ACHN (cell line): ENCODE measurements around the gene SYTL2.
A peak's percentile ranks its signal among the peaks of the same experiment; 100 is the strongest.

ENCODE experiments used
- DNase-seq: peaks from one replicate; pipeline ENCODE4 v3.0.0-alpha.2; 2015
- in situ Hi-C: cut with HindIII; loops from 2 replicates; pipeline ENCODE4 v1.10.0; 2017; ENCODE audit warnings: low sequenced_read_pairs, low pct_ligation_motif_present, low pct_unique_long_range_greater_than_20kb

SYTL2 gene

GRCh38 chr11:85751724-85752123, 59.2 kb downstream of the SYTL2 start:
- in situ Hi-C loops: no loop called here

GRCh38 chr11:85750646-85751045, 60.3 kb downstream of the SYTL2 start:
- no peak for DNase-seq
- in situ Hi-C loops: no loop called here

More at GRCh38 chr11:85751724-85752123, 59.2 kb downstream of the SYTL2 start:
- no peak for DNase-seq

- DNase-seq: no peak
Observed at GRCh38 chr11:85749884-85750283, 61.1 kb downstream of the SYTL2 start.

GRCh38 chr11:85749287-85749834, 61.6 kb downstream of the SYTL2 start:
- in situ Hi-C loops: no loop called here

More at GRCh38 chr11:85749884-85750283, 61.1 kb downstream of the SYTL2 start:
- in situ Hi-C loops: no loop called here

GRCh38 chr11:85748455-85748891, 62.5 kb downstream of the SYTL2 start:
- no peak for DNase-seq

More at GRCh38 chr11:85749287-85749834, 61.6 kb downstream of the SYTL2 start:
- no peak for DNase-seq

GRCh38 chr11:85746670-85747069, 64.3 kb downstream of the SYTL2 start:
- DNase-seq: no peak
- in situ Hi-C loops: no loop called here

More at GRCh38 chr11:85748455-85748891, 62.5 kb downstream of the SYTL2 start:
- in situ Hi-C loops: no loop called here

GRCh38 chr11:85745626-85746025, 65.3 kb downstream of the SYTL2 start:
- in situ Hi-C loops: no loop called here

GRCh38 chr11:85742873-85743275, 68.1 kb downstream of the SYTL2 start:
- DNase-seq: no peak
- in situ Hi-C loops: no loop called here

More at GRCh38 chr11:85745626-85746025, 65.3 kb downstream of the SYTL2 start:
- DNase-seq: no peak

- in situ Hi-C loops: no loop called here
- DNase-seq: no peak
Observed at GRCh38 chr11:85742348-85742747, 68.6 kb downstream of the SYTL2 start.

- DNase-seq: no peak
- in situ Hi-C loops: no loop called here
Observed at GRCh38 chr11:85740481-85741400, 70.2 kb downstream of the SYTL2 start.

GRCh38 chr11:85737738-85738137, 73.2 kb downstream of the SYTL2 start:
- DNase-seq: no peak
- in situ Hi-C loops: no loop called here

- in situ Hi-C loops: no loop called here
Observed at GRCh38 chr11:85735876-85736460, 75.0 kb downstream of the SYTL2 start.

GRCh38 chr11:85732965-85733364, 78.0 kb downstream of the SYTL2 start:
- DNase-seq: no peak
- in situ Hi-C loops: no loop called here

More at GRCh38 chr11:85735876-85736460, 75.0 kb downstream of the SYTL2 start:
- DNase-seq: no peak

- in situ Hi-C loops: no loop called here
- DNase-seq: no peak
Observed at GRCh38 chr11:85726381-85726780, 84.6 kb downstream of the SYTL2 start.

GRCh38 chr11:85725510-85726258, 85.3 kb downstream of the SYTL2 start:
- DNase-seq: peak; percentile 80
- in situ Hi-C loops: no loop called here

GRCh38 chr11:85724748-85725465, 86.0 kb downstream of the SYTL2 start:
- in situ Hi-C loops: no loop called here
- no peak for DNase-seq

- in situ Hi-C loops: no loop called here
- DNase-seq: no peak
Observed at GRCh38 chr11:85723088-85723487, 87.9 kb downstream of the SYTL2 start.

- DNase-seq: no peak
Observed at GRCh38 chr11:85721191-85721590, 89.8 kb downstream of the SYTL2 start.

More at GRCh38 chr11:85721191-85721590, 89.8 kb downstream of the SYTL2 start:
- in situ Hi-C loops: no loop called here
